SK-N-SH (cell line): Measurements from ENCODE around the gene ZMIZ1. TPM values are rescaled to one million over a fixed set of nuclear protein-coding genes. Genes with fewer than 3 reads are reported as not detected.

ENCODE experiments used
- CTCF ChIA-PET: fragments of 300-600, 350-600 bp; formaldehyde crosslinking; extraction: SDS; loops from one replicate; lab custom pipeline; 2021; lab: Yijun Ruan, JAX
- POLR2A ChIA-PET: fragments of 350-600 bp; sonication (Branson Sonifier 250); formaldehyde crosslinking; extraction: SDS; loops from one replicate; lab custom pipeline; 2020; ENCODE audit warnings: antibody characterized with exemption, inconsistent platforms; lab: Yijun Ruan, JAX
- DNase-seq: peaks from one replicate; pipeline ENCODE4 v3.0.0; 2012
- H2AFZ ChIP-seq: fragments of 200-600 bp; sonication (generic); 2 replicates; pipeline ENCODE4 v1.8.1; 2016; ENCODE audit warnings: antibody characterized with exemption, mild to moderate bottlenecking, low read depth
- H3F3A ChIP-seq: fragments of 200-600 bp; sonication (generic); replicated peaks from 2 replicates; pipeline ENCODE3; 2016; ENCODE audit warnings: antibody characterized with exemption, mild to moderate bottlenecking; ENCODE audit not compliant: insufficient read depth
- H3K27ac ChIP-seq, 2 experiments: fragments of 200-500 bp in 1 of 2; fragments of 200-600 bp in 1 of 2; sonication (Bioruptor generic) in 1 of 2; sonication (generic), shearing (Covaris generic) in 1 of 2; 2 replicates each; pipeline versions ENCODE4 v1.5.1 to v1.6.1; 2014 to 2016; ENCODE audit warnings: low read depth in 2 of 2, inconsistent platforms in 1 of 2, low read length in 1 of 2, mild to moderate bottlenecking in 1 of 2, mixed read lengths in 1 of 2
- H3K27me3 ChIP-seq: fragments of 200-600 bp; sonication (generic), shearing (Covaris generic); 2 replicates; pipeline ENCODE4 v1.6.1; 2016; ENCODE audit warnings: mixed run types; ENCODE audit not compliant: insufficient read depth
- H3K36me3 ChIP-seq, 2 experiments: fragments of 200-500 bp in 1 of 2; fragments of 200-600 bp in 1 of 2; sonication (Bioruptor generic) in 1 of 2; sonication (generic) in 1 of 2; replicated peaks in 1 of 2; 2 replicates each; pipeline versions ENCODE3 to v1.5.1; 2014 to 2016; ENCODE audit warnings: low read length in 1 of 2, mild to moderate bottlenecking in 1 of 2; ENCODE audit not compliant: insufficient read depth in 2 of 2, control insufficient read depth in 1 of 2
- H3K4me1 ChIP-seq, 2 experiments: fragments of 200-500 bp in 1 of 2; fragments of 200-600 bp in 1 of 2; sonication (Bioruptor generic) in 1 of 2; sonication (generic), shearing (Covaris generic) in 1 of 2; 2 replicates each; pipeline versions ENCODE4 v1.5.1 to v1.6.1; 2014 to 2016; ENCODE audit warnings: low read depth in 1 of 2, low read length in 1 of 2, mixed run types in 1 of 2; ENCODE audit not compliant: insufficient read depth in 2 of 2, control insufficient read depth in 1 of 2
- H3K4me2 ChIP-seq: fragments of 200-600 bp; sonication (generic), shearing (Covaris generic); 2 replicates; pipeline ENCODE4 v1.6.1; 2017; ENCODE audit warnings: mixed run types
- H3K4me3 ChIP-seq, 2 experiments: fragments of 200-500 bp in 1 of 2; fragments of 200-600 bp in 1 of 2; sonication (Bioruptor generic) in 1 of 2; sonication (generic), shearing (Covaris generic) in 1 of 2; 2 replicates each; pipeline versions ENCODE4 v1.5.1 to v1.8.1; 2014 to 2016; ENCODE audit warnings: low read depth in 2 of 2, inconsistent platforms in 1 of 2, low read length in 1 of 2, mild to moderate bottlenecking in 1 of 2, mixed read lengths in 1 of 2, moderate library complexity in 1 of 2
- H3K79me2 ChIP-seq: fragments of 200-600 bp; sonication (generic); 2 replicates; pipeline ENCODE4 v1.8.1; 2017; ENCODE audit warnings: mild to moderate bottlenecking; ENCODE audit not compliant: insufficient read depth
- H3K9ac ChIP-seq: fragments of 200-600 bp; sonication (generic); 2 replicates; pipeline ENCODE4 v1.6.1; 2017; ENCODE audit warnings: mixed run types
- H3K9me2 ChIP-seq: fragments of 200-600 bp; sonication (generic); 2 replicates; pipeline ENCODE4 v1.6.1; 2017; ENCODE audit warnings: mixed run types
- H3K9me3 ChIP-seq: fragments of 200-600 bp; sonication (generic); 2 replicates; pipeline ENCODE4 v1.6.1; 2017; ENCODE audit warnings: mixed run types, mild to moderate bottlenecking, moderate library complexity
- H4K20me1 ChIP-seq: fragments of 200-600 bp; sonication (generic); 2 replicates; pipeline ENCODE4 v1.6.1; 2017; ENCODE audit warnings: mild to moderate bottlenecking, mixed run types; ENCODE audit not compliant: insufficient read depth
- CHD2 ChIP-seq: fragments of 150-350 bp; IDR thresholded peaks from 2 replicates; pipeline ENCODE4 v1.6.1; 2018; ENCODE audit warnings: low read length; ENCODE audit not compliant: partially characterized antibody
- ELF1 ChIP-seq: IDR thresholded peaks from 2 replicates; pipeline ENCODE4 v1.4.0; 2012
- EZH2phosphoT487 ChIP-seq: fragments of 200-600 bp; sonication (generic); IDR thresholded peaks from 2 replicates; pipeline ENCODE4 v1.6.1; 2017; ENCODE audit warnings: low read depth, mixed run types, mild to moderate bottlenecking, antibody characterized with exemption, moderate library complexity, borderline replicate concordance
- FOSL2 ChIP-seq: IDR thresholded peaks from 2 replicates; pipeline ENCODE4 v1.4.0; 2012; ENCODE audit warnings: low read depth, mild to moderate bottlenecking, moderate library complexity, borderline replicate concordance
- FOXM1 ChIP-seq: IDR thresholded peaks from 2 replicates; pipeline ENCODE4 v1.4.0; 2012; ENCODE audit warnings: low read depth, mild to moderate bottlenecking
- GABPA ChIP-seq: IDR thresholded peaks from 2 replicates; pipeline ENCODE4 v1.4.0; 2012; ENCODE audit warnings: low read depth, mild to moderate bottlenecking
- GATA2 ChIP-seq: sonication (generic); formaldehyde crosslinking; IDR thresholded peaks from 2 replicates; pipeline ENCODE4 v1.5.0; 2020; ENCODE audit warnings: mild to moderate bottlenecking, missing genetic modification reagents
- MXI1 ChIP-seq: IDR thresholded peaks from 2 replicates; pipeline ENCODE4 v1.6.1; 2012; ENCODE audit warnings: mild to moderate bottlenecking, low read depth, low read length, improper control_type of control experiment
- NFIC ChIP-seq: IDR thresholded peaks from 2 replicates; pipeline ENCODE4 v1.4.0; 2012; ENCODE audit warnings: borderline replicate concordance
- NRF1 ChIP-seq: IDR thresholded peaks from 2 replicates; pipeline ENCODE4 v1.6.1; 2012; ENCODE audit warnings: low read depth, mild to moderate bottlenecking, low read length
- RAD21 ChIP-seq: IDR thresholded peaks from 2 replicates; pipeline ENCODE4 v1.6.1; 2012; ENCODE audit warnings: mild to moderate bottlenecking, low read length
- RFX5 ChIP-seq: IDR thresholded peaks from 2 replicates; pipeline ENCODE4 v1.6.1; 2012; ENCODE audit warnings: mild to moderate bottlenecking, improper control_type of control experiment, low read length
- SIN3A ChIP-seq: IDR thresholded peaks from 2 replicates; pipeline ENCODE4 v1.6.1; 2012; ENCODE audit warnings: low read depth, mild to moderate bottlenecking, low read length, moderate library complexity, borderline replicate concordance
- SMC3 ChIP-seq: IDR thresholded peaks from 2 replicates; pipeline ENCODE4 v1.6.1; 2012; ENCODE audit warnings: low read depth, low read length, improper control_type of control experiment
- TAF1 ChIP-seq: IDR thresholded peaks from 2 replicates; pipeline ENCODE4 v1.6.1; 2012; ENCODE audit warnings: low read depth, mild to moderate bottlenecking, low read length, moderate library complexity, borderline replicate concordance
- USF2 ChIP-seq: fragments of 150-350 bp; IDR thresholded peaks from 2 replicates; pipeline ENCODE4 v1.6.1; 2017; ENCODE audit warnings: antibody characterized with exemption, low read length, low read depth, borderline replicate concordance
- YY1 ChIP-seq: IDR thresholded peaks from 2 replicates; pipeline ENCODE4 v1.4.0; 2012; ENCODE audit warnings: low read depth, mild to moderate bottlenecking
- ZBTB33 ChIP-seq: IDR thresholded peaks from 2 replicates; pipeline ENCODE4 v1.4.0; 2012; ENCODE audit warnings: low read depth, borderline replicate concordance
- WGBS: methylation state at CpG from one replicate; pipeline ENCODE4 v1.1.6; 2017; ENCODE audit warnings: low lambda C conversion rate; 5-methylcytosine and 5-hydroxymethylcytosine counted together
- polyA plus RNA-seq, 3 experiments: library from polyadenylated mRNA; depleted of rRNA; stranded (reverse); fragments of >200 nt; gene quantifications; 2 replicates each; pipeline ENCODE4 v1.2.3, GENCODE V29; 2012
- TF ChIP-seq, protein P1 (sequence below): IDR thresholded peaks from 2 replicates; pipeline ENCODE4; 2012

The ZMIZ1 gene
- polyA plus RNA-seq, 1 of the 3 experiments (the other 2 are of a cell fraction), result 23.5 TPM

DNA sequence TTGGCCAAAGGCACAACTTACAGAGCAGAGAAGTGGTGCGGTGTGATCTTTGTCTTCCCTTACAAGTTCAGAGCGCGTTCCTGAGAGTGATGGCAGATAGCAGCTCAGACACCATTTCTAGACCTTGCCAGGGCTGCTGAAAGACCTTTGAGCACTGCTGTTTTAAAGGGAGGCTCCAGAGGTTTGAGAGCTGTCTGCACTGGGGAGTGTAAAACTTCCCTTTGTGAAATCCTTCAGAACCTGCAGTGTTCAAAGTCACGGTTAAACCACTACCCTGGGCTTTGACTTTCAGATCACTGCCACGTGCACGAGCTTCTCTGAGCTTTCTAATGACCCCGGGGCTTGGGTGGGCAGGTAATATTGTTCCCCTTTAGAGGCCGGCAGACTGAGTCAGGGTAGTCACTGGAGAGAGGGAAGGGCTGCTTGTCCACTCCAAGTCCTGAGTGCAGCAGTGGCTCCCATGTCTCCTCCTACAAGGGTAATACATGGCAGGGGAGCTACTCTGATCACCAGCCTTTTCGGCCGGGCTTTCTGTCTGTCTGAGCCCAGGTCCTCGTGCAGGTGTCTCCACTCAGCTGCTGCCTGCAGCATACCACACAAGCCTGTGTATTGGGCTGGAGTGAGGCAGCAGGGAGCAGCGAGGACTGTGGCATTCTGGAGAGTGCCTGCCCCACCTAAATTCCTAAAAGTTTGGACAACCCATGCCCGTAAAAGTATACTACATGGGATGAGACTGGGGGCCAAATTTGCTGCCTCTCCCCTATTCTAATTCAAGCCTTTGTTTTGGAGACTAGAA lies 63.3 kb downstream of the ZMIZ1 start:
- Histone ChIP-seq H3K27me3 (no peaks in the 10 kb centered on the region), H3K4me2 (no peak overlapping the region), H3F3A (peaks cover 20% of the 10 kb centered on the region), H2AFZ (no peak overlapping the region), H3K79me2 (peaks cover 94% of the 10 kb centered on the region), H3K4me1 (peaks cover 41 to 95% of the 10 kb centered on the region in 2 experiments), H3K36me3 (peaks cover 8 to 14% of the 10 kb centered on the region in 2 experiments), H3K9ac (no peak overlapping the region), H3K4me3 (no peak overlapping the region), H4K20me1 (peaks cover 53% of the 10 kb centered on the region; the same call in 1 of the 2 replicates), H3K27ac (peak overlapping the region in 1 of 2 experiments; percentile 95; a peak in 2 of 4 replicates), H3K9me3 (no peaks in the 10 kb centered on the region), H3K9me2 (no peaks in the 10 kb centered on the region)
- 90% methylated on average over 7 of the region's 13 CpGs for WGBS
- no peak for DNase-seq
- ChIA-PET CTCF (interaction anchor here (0.9 to 4.0 kb wide), 5 partner anchors 11 to 243 kb away, joined by 3 to 30 read pairs (median 3); no protein-coding TSS in a partner anchor), POLR2A (interaction anchor here (0.8 to 1.6 kb wide), 3 partner anchors 20 to 660 kb away, joined by 3 to 5 read pairs (median 3); no protein-coding TSS in a partner anchor)
- TF ChIP-seq RFX5 (no peak), SMC3 (no peak), YY1 (no peak), FOSL2 (no peak), USF2 (no peak), RAD21 (no peak), ELF1 (no peak), EZH2phosphoT487 (no peak), FOXM1 (no peak), GABPA (no peak), SIN3A (no peak), ZBTB33 (no peak), NFIC (no peak), CHD2 (no peak), GATA2 (CRISPR knock-in tag) (no peak), TAF1 (no peak), MXI1 (no peak), NRF1 (no peak)
- TF ChIP-seq, protein P1, sequence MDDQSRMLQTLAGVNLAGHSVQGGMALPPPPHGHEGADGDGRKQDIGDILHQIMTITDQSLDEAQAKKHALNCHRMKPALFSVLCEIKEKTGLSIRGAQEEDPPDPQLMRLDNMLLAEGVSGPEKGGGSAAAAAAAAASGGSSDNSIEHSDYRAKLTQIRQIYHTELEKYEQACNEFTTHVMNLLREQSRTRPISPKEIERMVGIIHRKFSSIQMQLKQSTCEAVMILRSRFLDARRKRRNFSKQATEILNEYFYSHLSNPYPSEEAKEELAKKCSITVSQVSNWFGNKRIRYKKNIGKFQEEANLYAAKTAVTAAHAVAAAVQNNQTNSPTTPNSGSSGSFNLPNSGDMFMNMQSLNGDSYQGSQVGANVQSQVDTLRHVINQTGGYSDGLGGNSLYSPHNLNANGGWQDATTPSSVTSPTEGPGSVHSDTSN, result no peak
